ENCODE measurements around the gene ARL16. TPM values are rescaled to one million over a fixed set of nuclear protein-coding genes. Genes with fewer than 3 reads are reported as not detected.

The ARL16 gene
- total and polyA plus RNA-seq, 4 experiments from 2014 or later: 25.3 to 45.5 (median 26.8) TPM

GRCh38 chr17:81641825-81642489 lies 41.6 kb downstream of the ARL16 start:
- no peak overlapping the region for H3K4me3 Mint-ChIP-seq
- Histone ChIP-seq H3K27ac (ENCODE audit: low read depth, low read length) (no peak overlapping the region), H3K4me3 (ENCODE audit: low read length in 2 of 2) (no peak overlapping the region), H3K4me1 (ENCODE audit: insufficient read depth, low read length) (no peaks in the 10 kb centered on the region), H3K36me3 (ENCODE audit: insufficient read depth, low read length) (no peaks in the 10 kb centered on the region), H3K9me3 (ENCODE audit: control insufficient read depth in 1 of 2, low read length in 2 of 2) (no peaks in the 10 kb centered on the region), H3K27me3 (ENCODE audit: insufficient read depth, low read length) (no peaks in the 10 kb centered on the region)
- peaks cover 0 to 3% (median 0%) of the 10 kb centered on the region in 4 donors for H3K4me1 Mint-ChIP-seq
- no peaks in the 10 kb centered on the region for H3K9me3 Mint-ChIP-seq
- H3K27me3 Mint-ChIP-seq: peaks cover 1 to 2% of the 10 kb centered on the region in 2 donors
- DNase-seq: no peak
- POLR2A ChIA-PET (ENCODE audit: partially characterized antibody): no interaction called here
- no peak overlapping the region for H3K27ac Mint-ChIP-seq
- CTCF ChIA-PET (ENCODE audit: partially characterized antibody): no interaction called here
- intact Hi-C loops (cut with micrococcal nuclease): no loop called here
- no peaks in the 10 kb centered on the region for H3K36me3 Mint-ChIP-seq

DNA sequence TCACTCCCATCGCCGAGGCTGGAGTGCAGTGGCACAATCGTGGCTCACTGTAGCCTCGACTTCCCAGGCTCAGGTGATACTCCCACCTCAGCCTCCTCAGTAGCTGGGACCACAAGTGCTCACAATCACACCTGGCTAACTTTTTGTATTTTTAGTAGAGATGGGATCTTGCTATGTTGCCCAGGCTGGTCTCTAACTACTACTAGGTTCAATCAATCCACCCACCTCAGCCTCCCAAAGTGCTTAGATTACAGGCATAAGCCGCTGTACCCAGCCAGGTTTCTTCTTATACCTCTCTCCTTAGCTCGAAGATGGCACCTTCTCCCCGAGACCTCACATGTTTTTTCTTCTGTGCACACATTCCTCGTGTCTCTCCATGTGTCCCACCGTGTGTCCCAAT lies 43.6 kb downstream of the ARL16 start:
- CTCF ChIA-PET (ENCODE audit: partially characterized antibody): interaction anchor here (1.2 kb wide), 1 partner anchor 29 kb away, joined by 3 read pairs; no protein-coding TSS in a partner anchor
- H3K4me3 ChIP-seq (ENCODE audit: low read length in 2 of 2): no peak overlapping the region

GRCh38 chr17:81638683-81639082 lies 44.9 kb downstream of the ARL16 start:
- Mint-ChIP-seq H3K9me3 (no peaks in the 10 kb centered on the region), H3K36me3 (peaks cover 0 to 2% of the 10 kb centered on the region in 2 donors), H3K27ac (peak overlapping the region in 1 of 7 donors; percentile 6), H3K4me3 (peak overlapping the region in 7 of 8 donors; percentile 11 to 69 (median 45)), H3K4me1 (peaks cover 5 to 19% (median 12%) of the 10 kb centered on the region in 4 donors), H3K27me3 (no peaks in the 10 kb centered on the region)
- Histone ChIP-seq H3K9me3 (ENCODE audit: control insufficient read depth in 1 of 2, low read length in 2 of 2) (no peaks in the 10 kb centered on the region), H3K4me1 (ENCODE audit: insufficient read depth, low read length) (peaks cover 27% of the 10 kb centered on the region), H3K4me3 (ENCODE audit: low read length in 2 of 2) (no peak overlapping the region), H3K27ac (ENCODE audit: low read depth, low read length) (no peak overlapping the region), H3K36me3 (ENCODE audit: insufficient read depth, low read length) (no peaks in the 10 kb centered on the region), H3K27me3 (ENCODE audit: insufficient read depth, low read length) (no peaks in the 10 kb centered on the region)
- ChIA-PET CTCF (ENCODE audit: partially characterized antibody) (interaction anchor here (1.2 kb wide), 1 partner anchor 31 kb away, joined by 3 read pairs; no protein-coding TSS in a partner anchor), POLR2A (ENCODE audit: partially characterized antibody) (interaction anchor here (1.6 kb wide), 1 partner anchor 27 kb away, joined by 3 read pairs; no protein-coding TSS in a partner anchor)
- DNase-seq: no peak
- intact Hi-C loops (cut with micrococcal nuclease): no loop called here

More for the DNA sequence above, 43.6 kb downstream of the ARL16 start:
- H3K9me3 ChIP-seq (ENCODE audit: control insufficient read depth in 1 of 2, low read length in 2 of 2): no peaks in the 10 kb centered on the region
- H3K36me3 Mint-ChIP-seq: peaks cover 0 to 2% of the 10 kb centered on the region in 2 donors
- no peak overlapping the region for H3K27ac ChIP-seq (ENCODE audit: low read depth, low read length)
- peak overlapping the region in 2 of 7 donors; percentile 31 to 39 for H3K27ac Mint-ChIP-seq
- H3K4me3 Mint-ChIP-seq: no peak overlapping the region
- intact Hi-C loops (cut with micrococcal nuclease): no loop called here
- H3K27me3 Mint-ChIP-seq: peaks cover 0 to 1% of the 10 kb centered on the region in 2 donors
- H3K27me3 ChIP-seq (ENCODE audit: insufficient read depth, low read length): no peaks in the 10 kb centered on the region
- POLR2A ChIA-PET (ENCODE audit: partially characterized antibody): no interaction called here
- no peak for DNase-seq
- peaks cover 5 to 12% (median 12%) of the 10 kb centered on the region in 4 donors for H3K4me1 Mint-ChIP-seq
- H3K9me3 Mint-ChIP-seq: no peaks in the 10 kb centered on the region
- peaks cover 14% of the 10 kb centered on the region for H3K4me1 ChIP-seq (ENCODE audit: insufficient read depth, low read length)
- no peaks in the 10 kb centered on the region for H3K36me3 ChIP-seq (ENCODE audit: insufficient read depth, low read length)

DNA sequence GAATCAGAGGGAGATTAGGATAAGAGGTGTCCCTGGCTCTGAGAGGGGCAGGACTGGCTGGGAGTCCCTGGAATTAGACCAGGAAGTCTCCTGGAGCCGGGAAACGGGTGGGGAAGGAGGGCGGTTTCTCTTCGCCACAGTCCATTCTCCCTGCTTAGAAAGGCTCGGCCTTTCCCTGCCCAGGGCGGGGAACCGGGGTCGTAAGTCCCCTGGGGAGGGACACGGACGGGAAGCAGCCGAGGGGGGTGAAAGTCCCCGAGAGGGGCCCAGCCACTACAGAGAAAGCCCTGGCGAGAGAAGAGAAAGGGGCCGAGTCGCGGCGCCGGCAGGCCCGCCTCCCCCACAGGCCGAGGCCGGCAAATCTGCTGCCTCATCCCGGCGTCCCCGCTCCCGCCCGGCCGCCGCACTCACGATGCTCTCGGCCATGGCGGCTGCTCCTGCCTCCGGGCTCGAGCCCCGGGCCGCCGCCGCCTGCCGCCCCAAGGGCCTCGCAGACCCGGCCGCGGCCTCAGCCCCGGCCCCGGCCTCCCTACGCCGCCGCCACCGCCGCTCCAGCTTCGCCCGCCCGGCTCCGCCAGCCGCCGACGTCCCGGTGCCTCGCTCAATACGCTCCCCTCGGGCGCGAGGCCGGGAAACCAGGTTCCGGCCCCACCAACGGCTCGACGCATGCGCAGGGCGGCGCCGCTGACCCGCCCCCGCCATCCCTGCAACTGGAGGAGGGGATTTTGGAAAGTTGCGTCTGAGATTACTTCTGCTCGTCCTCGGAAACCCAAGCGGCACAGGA lies 46.9 kb downstream of the ARL16 start, which contains the start of the genes NPLOC4 and TSPAN10:
Gene NPLOC4, minus strand, starts transcription at position 608 of the 784 bp plus-strand sequence. Its CDS starts 182 bp downstream, at position 426.
Gene TSPAN10, plus strand, starts transcription at position 692 of the 784 bp plus-strand sequence. CDS start 5,217 bp downstream, outside the sequence.
- Mint-ChIP-seq H3K27me3 (no peaks in the 10 kb centered on the region), H3K27ac (peak within 1 kb of the TSS; percentile 85 to 97 (median 95)), H3K36me3 (peaks cover 0 to 3% of the 10 kb centered on the region in 2 donors), H3K9me3 (no peaks in the 10 kb centered on the region), H3K4me3 (peak within 1 kb of the TSS; percentile 92 to 97 (median 95)), H3K4me1 (peaks cover 9 to 26% (median 17%) of the 10 kb centered on the region in 4 donors)
- ChIA-PET POLR2A (ENCODE audit: partially characterized antibody) (interaction anchor here (1.4 to 1.6 kb wide), 2 partner anchors 26 to 29 kb away, joined by 10 to 11 read pairs; partner anchors contain the start of genes CCDC137 and OXLD1), CTCF (ENCODE audit: partially characterized antibody) (no interaction called here)
- no peaks in the 10 kb centered on the region for H3K36me3 ChIP-seq (ENCODE audit: insufficient read depth, low read length)
- no peaks in the 10 kb centered on the region for H3K27me3 ChIP-seq (ENCODE audit: insufficient read depth, low read length)
- H3K4me3 ChIP-seq (ENCODE audit: low read length in 2 of 2): peak within 1 kb of the TSS; percentile 68 to 76
- intact Hi-C loops (cut with micrococcal nuclease): loop anchor here (1.0 kb wide), 2 partner anchors 30 to 47 kb away; partner anchors contain the start of genes ARL16, CCDC137 and OXLD1
- H3K9me3 ChIP-seq (ENCODE audit: control insufficient read depth in 1 of 2, low read length in 2 of 2): no peaks in the 10 kb centered on the region
- DNase-seq: peak; percentile 64 to 83 (median 79)
- peaks cover 34% of the 10 kb centered on the region for H3K4me1 ChIP-seq (ENCODE audit: insufficient read depth, low read length)
- peak within 1 kb of the TSS; percentile 65 for H3K27ac ChIP-seq (ENCODE audit: low read depth, low read length)

DNA sequence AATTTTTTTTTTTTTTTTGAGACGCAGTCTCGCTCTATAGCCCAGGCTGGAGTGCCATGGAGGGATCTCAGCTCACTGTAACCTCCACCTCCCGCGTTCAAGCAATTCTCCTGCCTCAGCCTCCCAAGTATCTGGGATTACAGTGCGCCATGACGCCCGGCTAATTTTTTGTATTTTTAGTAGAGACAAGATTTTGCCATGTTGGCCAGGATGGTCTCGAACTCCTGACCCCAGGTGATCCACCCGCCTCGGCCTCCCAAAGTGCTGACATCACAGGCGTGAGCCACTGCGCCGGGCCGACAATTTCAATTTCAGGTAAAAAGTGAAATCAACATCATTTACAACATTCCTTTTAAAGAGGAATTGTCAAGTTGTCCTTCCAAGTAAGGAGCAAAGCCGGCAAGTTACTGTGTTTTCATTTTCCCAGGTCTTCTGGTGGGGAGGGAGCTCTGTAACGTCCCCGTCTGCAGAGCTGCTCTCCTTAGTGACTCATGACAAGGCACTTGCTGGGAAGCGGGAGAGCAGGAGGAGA lies 47.6 kb downstream of the ARL16 start:
- H3K4me1 ChIP-seq (ENCODE audit: insufficient read depth, low read length): peaks cover 34% of the 10 kb centered on the region
- no peaks in the 10 kb centered on the region for H3K27me3 Mint-ChIP-seq
- H3K4me3 ChIP-seq (ENCODE audit: low read length in 2 of 2): peak overlapping the region; percentile 68 to 76
- H3K4me1 Mint-ChIP-seq: peaks cover 9 to 31% (median 18%) of the 10 kb centered on the region in 4 donors
- H3K27me3 ChIP-seq (ENCODE audit: insufficient read depth, low read length): no peaks in the 10 kb centered on the region
- H3K9me3 Mint-ChIP-seq: no peaks in the 10 kb centered on the region
- DNase-seq: no peak
- no peaks in the 10 kb centered on the region for H3K36me3 ChIP-seq (ENCODE audit: insufficient read depth, low read length)
- peaks cover 0 to 7% of the 10 kb centered on the region in 2 donors for H3K36me3 Mint-ChIP-seq
- H3K27ac ChIP-seq (ENCODE audit: low read depth, low read length): peak overlapping the region; percentile 65
- H3K27ac Mint-ChIP-seq: peak overlapping the region; percentile 85 to 97 (median 95)
- ChIA-PET CTCF (ENCODE audit: partially characterized antibody) (no interaction called here), POLR2A (ENCODE audit: partially characterized antibody) (interaction anchor here (1.6 kb wide), 1 partner anchor 27 kb away, joined by 10 read pairs; no protein-coding TSS in a partner anchor)
- no peaks in the 10 kb centered on the region for H3K9me3 ChIP-seq (ENCODE audit: control insufficient read depth in 1 of 2, low read length in 2 of 2)
- intact Hi-C loops (cut with micrococcal nuclease): no loop called here
- H3K4me3 Mint-ChIP-seq: peak overlapping the region; percentile 92 to 97 (median 95)

- no peak overlapping the region for H3K27ac ChIP-seq (ENCODE audit: low read depth, low read length)
- H3K4me1 Mint-ChIP-seq: peaks cover 9 to 31% (median 18%) of the 10 kb centered on the region in 4 donors
- no peaks in the 10 kb centered on the region for H3K9me3 Mint-ChIP-seq
- peaks cover 0 to 7% of the 10 kb centered on the region in 2 donors for H3K36me3 Mint-ChIP-seq
- CTCF ChIA-PET (ENCODE audit: partially characterized antibody): no interaction called here
- peak overlapping the region in 6 of 7 donors; percentile 47 to 97 (median 95) for H3K27ac Mint-ChIP-seq
- peak overlapping the region; percentile 92 to 97 (median 95) for H3K4me3 Mint-ChIP-seq
- no peaks in the 10 kb centered on the region for H3K36me3 ChIP-seq (ENCODE audit: insufficient read depth, low read length)
- DNase-seq: no peak
- POLR2A ChIA-PET (ENCODE audit: partially characterized antibody): no interaction called here
- no peaks in the 10 kb centered on the region for H3K27me3 ChIP-seq (ENCODE audit: insufficient read depth, low read length)
- H3K27me3 Mint-ChIP-seq: no peaks in the 10 kb centered on the region
- peak overlapping the region in 1 of 2 donors; percentile 68 for H3K4me3 ChIP-seq (ENCODE audit: low read length in 2 of 2)
- intact Hi-C loops (cut with micrococcal nuclease): no loop called here
- H3K9me3 ChIP-seq (ENCODE audit: control insufficient read depth in 1 of 2, low read length in 2 of 2): no peaks in the 10 kb centered on the region
- peaks cover 34% of the 10 kb centered on the region for H3K4me1 ChIP-seq (ENCODE audit: insufficient read depth, low read length)
These were observed 48.2 kb downstream of the ARL16 start for GRCh38 chr17:81635431-81635830.

All from CD4-positive, alpha-beta memory T cell (primary cell).